Measurements from ENCODE around the gene APOBEC3B.

The APOBEC3B gene

GRCh38 chr22:38963872-38964271 is 18.3 kb upstream of the APOBEC3B start:
- no peaks in the 10 kb centered on the region for H3K4me1 ChIP-seq (ENCODE audit: control insufficient read depth, insufficient read depth, low read length)
- H3K4me3 ChIP-seq (ENCODE audit: low read depth, low read length), result no peak overlapping the region
- no peaks in the 10 kb centered on the region for H3K27me3 ChIP-seq (ENCODE audit: control insufficient read depth, insufficient read depth, low read length)
- no peak overlapping the region for H3K9ac ChIP-seq (ENCODE audit: low read depth, low read length)
- no peaks in the 10 kb centered on the region for H3K36me3 ChIP-seq (ENCODE audit: control insufficient read depth, insufficient read depth, low read length)
- no peaks in the 10 kb centered on the region for H3K9me3 ChIP-seq (ENCODE audit: control insufficient read depth, insufficient read depth, low read length)

GRCh38 chr22:38964306-38964705 is 17.8 kb upstream of the APOBEC3B start:
- H3K9ac ChIP-seq (ENCODE audit: low read depth, low read length), result no peak overlapping the region
- H3K9me3 ChIP-seq (ENCODE audit: control insufficient read depth, insufficient read depth, low read length), result no peaks in the 10 kb centered on the region
- no peaks in the 10 kb centered on the region for H3K27me3 ChIP-seq (ENCODE audit: control insufficient read depth, insufficient read depth, low read length)
- H3K4me1 ChIP-seq (ENCODE audit: control insufficient read depth, insufficient read depth, low read length), result no peaks in the 10 kb centered on the region
- no peak overlapping the region for H3K4me3 ChIP-seq (ENCODE audit: low read depth, low read length)
- no peaks in the 10 kb centered on the region for H3K36me3 ChIP-seq (ENCODE audit: control insufficient read depth, insufficient read depth, low read length)

- no peaks in the 10 kb centered on the region for H3K4me1 ChIP-seq (ENCODE audit: control insufficient read depth, insufficient read depth, low read length)
- no peaks in the 10 kb centered on the region for H3K36me3 ChIP-seq (ENCODE audit: control insufficient read depth, insufficient read depth, low read length)
- H3K4me3 ChIP-seq (ENCODE audit: low read depth, low read length), result no peak overlapping the region
- H3K27me3 ChIP-seq (ENCODE audit: control insufficient read depth, insufficient read depth, low read length), result no peaks in the 10 kb centered on the region
- H3K9me3 ChIP-seq (ENCODE audit: control insufficient read depth, insufficient read depth, low read length), result no peaks in the 10 kb centered on the region
- no peak overlapping the region for H3K9ac ChIP-seq (ENCODE audit: low read depth, low read length)
These were observed 17.2 kb upstream of the APOBEC3B start for GRCh38 chr22:38964989-38965388.

DNA sequence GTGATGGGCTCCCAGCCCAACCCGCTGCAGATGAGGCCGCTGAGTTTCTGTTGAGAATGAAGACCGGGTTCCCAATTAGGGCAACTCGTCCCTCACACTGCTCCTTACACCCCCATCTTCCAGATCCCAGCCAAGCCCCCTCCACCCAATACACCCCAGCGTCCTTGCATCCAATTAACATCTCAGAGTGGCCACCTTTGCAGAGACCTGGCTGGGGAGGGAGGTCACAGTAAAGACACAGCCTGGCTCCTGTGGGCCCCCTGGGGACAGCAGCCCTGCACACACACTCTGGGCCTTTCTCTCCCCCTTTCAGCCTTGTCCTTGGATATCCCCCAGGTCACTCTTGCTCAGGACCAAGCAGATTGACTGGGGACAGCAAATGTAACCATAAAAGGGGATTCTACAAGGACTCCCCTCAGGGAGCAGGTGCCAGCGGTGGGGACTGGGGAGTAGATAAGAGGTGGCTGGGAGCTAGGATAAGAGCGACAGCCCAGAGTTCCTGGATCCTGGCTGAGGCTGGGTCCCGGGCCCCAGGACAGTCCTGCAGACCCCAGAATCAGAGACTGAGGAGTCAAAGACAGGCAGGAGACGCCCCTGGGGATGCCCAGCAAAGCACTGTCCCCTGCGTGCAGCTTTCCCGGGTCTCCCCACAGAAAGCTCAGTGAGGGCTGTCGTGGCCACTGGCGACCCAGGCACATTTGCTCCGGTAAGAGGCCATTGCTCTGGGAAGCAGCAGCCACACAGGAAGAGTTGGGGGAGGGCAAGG is 16.4 kb upstream of the APOBEC3B start:
- no peaks in the 10 kb centered on the region for H3K4me1 ChIP-seq (ENCODE audit: control insufficient read depth, insufficient read depth, low read length)
- H3K9ac ChIP-seq (ENCODE audit: low read depth, low read length), result no peak overlapping the region
- no peaks in the 10 kb centered on the region for H3K9me3 ChIP-seq (ENCODE audit: control insufficient read depth, insufficient read depth, low read length)
- H3K27me3 ChIP-seq (ENCODE audit: control insufficient read depth, insufficient read depth, low read length), result no peaks in the 10 kb centered on the region
- H3K4me3 ChIP-seq (ENCODE audit: low read depth, low read length), result no peak overlapping the region
- no peaks in the 10 kb centered on the region for H3K36me3 ChIP-seq (ENCODE audit: control insufficient read depth, insufficient read depth, low read length)

DNA sequence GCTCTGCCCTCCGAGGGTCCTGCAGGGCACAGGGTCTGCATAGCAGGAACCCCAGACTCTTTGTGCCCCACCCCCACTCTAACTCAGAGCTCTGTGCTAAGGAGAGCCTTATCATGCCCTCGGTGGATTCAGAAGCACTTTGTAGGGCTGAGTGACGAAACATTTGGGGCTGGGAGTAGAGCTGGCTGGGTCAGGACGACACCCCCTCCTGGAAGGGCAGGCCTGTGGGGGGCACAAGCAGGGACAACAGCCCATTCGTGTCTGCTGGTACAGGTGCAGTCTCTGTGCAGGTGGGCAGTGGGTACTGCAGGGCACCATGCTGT is 15.8 kb upstream of the APOBEC3B start:
- Histone ChIP-seq H3K9ac (ENCODE audit: low read depth, low read length) (no peak overlapping the region), H3K4me1 (ENCODE audit: control insufficient read depth, insufficient read depth, low read length) (no peaks in the 10 kb centered on the region), H3K9me3 (ENCODE audit: control insufficient read depth, insufficient read depth, low read length) (no peaks in the 10 kb centered on the region), H3K4me3 (ENCODE audit: low read depth, low read length) (no peak overlapping the region), H3K36me3 (ENCODE audit: control insufficient read depth, insufficient read depth, low read length) (no peaks in the 10 kb centered on the region), H3K27me3 (ENCODE audit: control insufficient read depth, insufficient read depth, low read length) (no peaks in the 10 kb centered on the region)

GRCh38 chr22:38966942-38967341 is 15.2 kb upstream of the APOBEC3B start:
- H3K9ac ChIP-seq (ENCODE audit: low read depth, low read length), result no peak overlapping the region
- H3K4me3 ChIP-seq (ENCODE audit: low read depth, low read length), result no peak overlapping the region
- H3K27me3 ChIP-seq (ENCODE audit: control insufficient read depth, insufficient read depth, low read length), result no peaks in the 10 kb centered on the region
- no peaks in the 10 kb centered on the region for H3K36me3 ChIP-seq (ENCODE audit: control insufficient read depth, insufficient read depth, low read length)
- H3K9me3 ChIP-seq (ENCODE audit: control insufficient read depth, insufficient read depth, low read length), result no peaks in the 10 kb centered on the region
- no peaks in the 10 kb centered on the region for H3K4me1 ChIP-seq (ENCODE audit: control insufficient read depth, insufficient read depth, low read length)

- Histone ChIP-seq H3K9me3 (ENCODE audit: control insufficient read depth, insufficient read depth, low read length) (no peaks in the 10 kb centered on the region), H3K9ac (ENCODE audit: low read depth, low read length) (no peak overlapping the region), H3K4me1 (ENCODE audit: control insufficient read depth, insufficient read depth, low read length) (no peaks in the 10 kb centered on the region), H3K36me3 (ENCODE audit: control insufficient read depth, insufficient read depth, low read length) (no peaks in the 10 kb centered on the region), H3K27me3 (ENCODE audit: control insufficient read depth, insufficient read depth, low read length) (no peaks in the 10 kb centered on the region), H3K4me3 (ENCODE audit: low read depth, low read length) (no peak overlapping the region)
These were observed 14.4 kb upstream of the APOBEC3B start for GRCh38 chr22:38967451-38968450.

DNA sequence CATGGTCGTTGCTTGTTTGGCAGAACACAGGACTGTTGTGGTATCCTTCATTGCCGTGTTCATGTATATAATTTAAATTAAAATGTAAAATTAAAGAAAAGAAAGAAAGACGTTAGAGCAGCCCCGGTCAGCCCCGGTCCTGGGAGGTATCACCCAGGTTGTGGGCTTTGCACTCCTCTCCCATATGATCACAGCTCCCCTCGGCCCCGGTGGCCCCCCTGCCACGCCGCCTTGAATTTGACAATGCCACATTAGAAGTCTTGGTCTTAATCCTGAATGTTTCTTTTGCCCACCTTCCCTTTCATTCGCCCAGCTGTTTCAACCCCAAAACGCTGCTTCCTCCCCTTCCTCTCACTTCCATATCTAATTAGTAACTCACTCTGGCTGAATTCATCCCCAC is 13.3 kb upstream of the APOBEC3B start:
- Histone ChIP-seq H3K4me3 (ENCODE audit: low read depth, low read length) (no peak overlapping the region), H3K36me3 (ENCODE audit: control insufficient read depth, insufficient read depth, low read length) (no peaks in the 10 kb centered on the region), H3K27me3 (ENCODE audit: control insufficient read depth, insufficient read depth, low read length) (no peaks in the 10 kb centered on the region), H3K9ac (ENCODE audit: low read depth, low read length) (no peak overlapping the region), H3K4me1 (ENCODE audit: control insufficient read depth, insufficient read depth, low read length) (no peaks in the 10 kb centered on the region), H3K9me3 (ENCODE audit: control insufficient read depth, insufficient read depth, low read length) (no peaks in the 10 kb centered on the region)

DNA sequence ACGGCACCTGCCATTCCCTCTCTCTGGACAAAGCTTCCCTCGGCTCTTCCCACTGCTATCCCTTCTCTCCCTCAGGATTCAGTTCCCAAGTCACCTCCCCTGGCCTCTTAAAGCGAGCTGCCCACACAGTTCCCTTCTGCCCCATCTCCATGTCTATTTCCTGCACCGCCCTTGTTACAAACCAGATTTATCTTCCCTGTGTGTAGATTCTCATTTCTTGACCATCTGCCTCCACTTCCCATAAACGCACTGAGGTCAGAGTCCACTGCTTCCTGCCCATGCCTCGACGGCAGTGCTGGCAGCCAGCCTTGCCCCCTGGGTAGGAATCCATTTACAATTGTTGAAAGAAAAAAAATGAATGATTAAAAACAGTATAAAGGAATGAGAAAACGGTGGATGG is 11.6 kb upstream of the APOBEC3B start:
- no peaks in the 10 kb centered on the region for H3K36me3 ChIP-seq (ENCODE audit: control insufficient read depth, insufficient read depth, low read length)
- H3K4me1 ChIP-seq (ENCODE audit: control insufficient read depth, insufficient read depth, low read length), result no peaks in the 10 kb centered on the region
- H3K9ac ChIP-seq (ENCODE audit: low read depth, low read length), result no peak overlapping the region
- no peaks in the 10 kb centered on the region for H3K27me3 ChIP-seq (ENCODE audit: control insufficient read depth, insufficient read depth, low read length)
- no peak overlapping the region for H3K4me3 ChIP-seq (ENCODE audit: low read depth, low read length)
- no peaks in the 10 kb centered on the region for H3K9me3 ChIP-seq (ENCODE audit: control insufficient read depth, insufficient read depth, low read length)

DNA sequence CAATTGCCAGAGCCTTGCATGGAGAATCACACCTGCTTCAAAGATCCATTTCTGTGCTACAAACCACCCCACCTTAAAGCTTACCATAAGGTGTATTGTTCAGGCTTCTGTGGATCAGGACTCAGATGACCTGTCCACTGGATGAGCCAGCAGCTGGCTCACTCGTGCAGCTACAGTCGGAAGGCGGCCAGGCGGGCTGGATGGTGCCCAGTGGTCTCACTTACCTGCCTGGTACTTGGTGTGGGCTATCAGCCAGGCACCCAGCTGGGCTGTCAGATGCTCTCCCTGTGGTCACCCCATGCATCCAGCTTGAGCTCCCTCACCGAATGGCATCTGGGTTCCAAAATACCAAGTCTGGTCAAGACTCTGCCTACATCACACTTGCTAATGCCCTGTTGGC is 10.9 kb upstream of the APOBEC3B start:
- Histone ChIP-seq H3K4me3 (ENCODE audit: low read depth, low read length) (no peak overlapping the region), H3K27me3 (ENCODE audit: control insufficient read depth, insufficient read depth, low read length) (no peaks in the 10 kb centered on the region), H3K4me1 (ENCODE audit: control insufficient read depth, insufficient read depth, low read length) (no peaks in the 10 kb centered on the region), H3K9me3 (ENCODE audit: control insufficient read depth, insufficient read depth, low read length) (peaks cover 6% of the 10 kb centered on the region), H3K9ac (ENCODE audit: low read depth, low read length) (no peak overlapping the region), H3K36me3 (ENCODE audit: control insufficient read depth, insufficient read depth, low read length) (no peaks in the 10 kb centered on the region)

- Histone ChIP-seq H3K9ac (ENCODE audit: low read depth, low read length) (no peak overlapping the region), H3K36me3 (ENCODE audit: control insufficient read depth, insufficient read depth, low read length) (no peaks in the 10 kb centered on the region), H3K4me1 (ENCODE audit: control insufficient read depth, insufficient read depth, low read length) (no peaks in the 10 kb centered on the region), H3K27me3 (ENCODE audit: control insufficient read depth, insufficient read depth, low read length) (no peaks in the 10 kb centered on the region), H3K4me3 (ENCODE audit: low read depth, low read length) (no peak overlapping the region), H3K9me3 (ENCODE audit: control insufficient read depth, insufficient read depth, low read length) (peaks cover 7% of the 10 kb centered on the region)
These were observed 10.4 kb upstream of the APOBEC3B start for GRCh38 chr22:38971791-38972190.

- no peak overlapping the region for H3K9ac ChIP-seq (ENCODE audit: low read depth, low read length)
- no peaks in the 10 kb centered on the region for H3K4me1 ChIP-seq (ENCODE audit: control insufficient read depth, insufficient read depth, low read length)
- no peak overlapping the region for H3K4me3 ChIP-seq (ENCODE audit: low read depth, low read length)
- no peaks in the 10 kb centered on the region for H3K36me3 ChIP-seq (ENCODE audit: control insufficient read depth, insufficient read depth, low read length)
- no peaks in the 10 kb centered on the region for H3K27me3 ChIP-seq (ENCODE audit: control insufficient read depth, insufficient read depth, low read length)
- peaks cover 9% of the 10 kb centered on the region for H3K9me3 ChIP-seq (ENCODE audit: control insufficient read depth, insufficient read depth, low read length)
These were observed 9.6 kb upstream of the APOBEC3B start for GRCh38 chr22:38972558-38972957.
